DMS79 treated with DMSO at 0.1 percent for 48 hours (cell line): ENCODE data around the gene ATG4B.
"Not testable (repeated sequence)": the region's sequence is repeated elsewhere in the genome, so short reads cannot be mapped to it uniquely, and the experiment has no call there.

Experiments
- DNase-seq: peaks from one replicate; lab custom pipeline; 2025; lab: John Stamatoyannopoulos, UW

Gene ATG4B

DNA sequence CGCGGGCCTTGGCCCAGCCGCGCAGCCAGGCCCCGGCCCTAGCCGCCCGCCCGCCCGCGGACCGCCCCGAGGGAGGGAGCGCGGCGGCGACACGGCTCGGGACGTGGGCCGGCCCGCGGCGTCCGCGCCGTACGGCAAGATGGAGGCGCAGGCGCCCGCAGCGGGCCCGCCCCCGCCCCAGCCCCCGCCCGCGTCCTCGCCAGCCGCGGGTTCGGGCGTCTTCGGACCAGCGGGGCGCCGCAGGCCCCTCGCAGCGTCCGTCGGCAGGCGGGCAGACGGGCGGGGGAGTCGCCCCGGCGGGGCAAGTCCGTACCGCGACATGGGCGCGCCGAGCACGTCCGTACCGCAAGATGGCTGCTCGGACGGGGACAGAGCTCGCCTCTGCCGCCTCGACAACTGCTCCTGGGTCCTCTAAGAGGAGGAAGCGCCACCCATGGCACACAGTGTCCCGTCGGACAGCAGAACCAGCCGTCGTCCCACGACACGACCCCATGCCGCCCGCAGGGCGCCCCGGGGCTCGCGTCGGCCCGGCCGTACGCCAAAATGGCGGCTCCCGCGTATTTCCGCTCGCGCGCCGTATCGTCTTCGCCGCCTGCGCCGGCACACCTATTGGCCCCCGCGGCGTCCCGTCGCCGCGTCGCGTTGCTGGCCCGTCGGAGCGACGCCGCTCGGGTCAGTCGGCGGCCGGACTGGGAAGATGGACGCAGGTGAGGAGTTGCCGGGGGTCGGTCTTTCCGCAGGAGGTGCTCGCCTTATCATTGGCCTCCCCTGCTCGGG lies at the start of gene ATG4B, which contains the start of gene THAP4:
ATG4B (plus strand) TSS at position 676 of the 777 bp plus-strand sequence; CDS start at position 698, 22 bp downstream.
THAP4 (minus strand) TSS at position 141 of the 777 bp plus-strand sequence. CDS start 141 bp downstream, outside the sequence.
- DNase-seq = peak; percentile 65

- not testable (repeated sequence) for DNase-seq
Measured at GRCh38 chr2:241589863-241590262, 47.6 kb upstream of the ATG4B start.

GRCh38 chr2:241590496-241591455 lies 46.7 kb upstream of the ATG4B start:
- DNase-seq = not testable (repeated sequence)

GRCh38 chr2:241592126-241592845 lies 45.2 kb upstream of the ATG4B start:
- DNase-seq = no peak

- DNase-seq = no peak
Measured at GRCh38 chr2:241593271-241593670, 44.2 kb upstream of the ATG4B start.

DNA sequence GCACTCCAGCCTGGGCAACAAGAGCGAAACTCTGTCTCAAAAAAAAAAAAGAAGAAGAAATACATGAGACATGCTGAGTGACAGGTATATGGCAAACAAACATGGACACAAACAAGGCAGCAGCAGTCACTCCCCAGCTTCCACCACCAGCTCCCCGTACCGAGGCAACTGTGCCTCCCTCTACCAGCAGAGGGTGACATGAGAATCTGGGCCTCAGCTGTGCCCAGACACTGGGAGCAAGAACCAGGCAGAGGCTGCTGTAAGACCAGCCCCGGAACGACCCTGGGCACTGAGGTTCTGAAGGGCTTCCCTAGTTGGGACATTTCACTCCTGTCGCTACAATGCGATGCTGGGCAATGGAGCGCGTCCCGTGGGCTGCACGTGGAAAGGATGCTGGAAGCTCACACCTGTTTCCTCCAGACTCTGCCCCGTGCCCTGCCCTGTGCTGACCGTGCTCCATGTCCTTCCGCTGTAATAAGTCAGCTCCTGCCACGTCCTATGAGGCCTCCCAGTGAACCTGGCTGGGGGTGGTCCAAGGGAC lies 41.8 kb upstream of the ATG4B start:
- DNase-seq = no peak

GRCh38 chr2:241597561-241597960 lies 39.9 kb upstream of the ATG4B start:
- DNase-seq = no peak

GRCh38 chr2:241598061-241598460 lies 39.4 kb upstream of the ATG4B start:
- no peak for DNase-seq

GRCh38 chr2:241598487-241598886 lies 39.0 kb upstream of the ATG4B start:
- no peak for DNase-seq

DNA sequence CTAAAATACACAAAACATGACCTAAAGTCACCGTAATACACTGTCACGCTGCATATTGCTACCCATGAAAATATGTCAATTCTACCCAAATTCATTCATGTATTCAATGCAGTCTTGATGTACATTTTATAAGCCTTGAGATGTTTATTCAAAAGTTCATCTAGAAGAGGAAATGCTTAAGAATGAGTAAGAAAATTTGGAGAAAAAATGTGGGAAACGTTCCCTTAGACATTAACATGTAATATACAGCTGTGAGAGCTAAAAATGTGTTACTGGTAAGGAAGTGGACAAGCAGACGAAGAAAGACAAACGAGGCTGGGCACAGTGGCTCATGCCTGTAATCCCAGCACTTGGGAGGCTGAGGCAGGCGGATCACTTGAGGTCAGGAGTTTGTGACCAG lies 37.9 kb upstream of the ATG4B start:
- no peak for DNase-seq

DNA sequence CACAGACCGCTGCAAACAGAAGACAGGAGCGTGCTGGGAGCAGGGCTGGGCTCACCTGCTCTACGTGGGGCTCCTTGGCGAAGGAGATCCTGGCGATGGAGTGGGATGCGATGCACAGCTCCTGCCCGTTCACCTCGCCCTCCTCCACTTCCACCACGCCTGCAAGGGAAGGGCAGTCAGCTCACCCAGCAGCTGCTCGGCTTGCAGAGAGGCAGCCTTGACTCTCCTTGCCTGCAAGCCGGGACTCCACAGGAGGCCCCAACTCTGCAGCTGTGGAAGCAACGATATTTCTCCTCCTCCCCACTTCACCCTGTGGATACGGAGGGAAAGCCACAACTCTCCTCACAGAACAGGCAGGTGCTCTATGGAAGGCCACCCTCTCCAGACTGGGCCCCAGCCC lies 35.7 kb upstream of the ATG4B start:
- DNase-seq = no peak

- DNase-seq = no peak
Measured at GRCh38 chr2:241602720-241603119, 34.8 kb upstream of the ATG4B start.

DNA sequence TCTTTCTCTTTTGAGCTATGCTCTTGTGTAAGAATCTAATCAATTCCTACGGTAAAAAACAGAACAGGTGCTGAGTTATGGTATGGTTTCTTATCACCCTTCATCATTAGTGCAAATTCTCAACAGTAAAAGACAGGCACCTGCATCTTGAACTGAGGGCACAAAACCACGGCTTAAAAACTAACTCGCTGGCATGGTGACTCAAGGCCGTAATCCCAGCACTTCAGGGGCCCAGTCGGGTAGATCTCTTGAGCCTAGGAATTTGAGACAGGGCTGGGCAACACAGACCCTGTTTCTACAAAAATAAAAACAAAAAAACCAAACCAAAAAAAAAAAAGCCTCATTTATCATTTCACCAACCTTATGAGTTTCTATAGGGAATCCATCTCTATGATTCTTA lies 33.8 kb upstream of the ATG4B start:
- DNase-seq = no peak

DNA sequence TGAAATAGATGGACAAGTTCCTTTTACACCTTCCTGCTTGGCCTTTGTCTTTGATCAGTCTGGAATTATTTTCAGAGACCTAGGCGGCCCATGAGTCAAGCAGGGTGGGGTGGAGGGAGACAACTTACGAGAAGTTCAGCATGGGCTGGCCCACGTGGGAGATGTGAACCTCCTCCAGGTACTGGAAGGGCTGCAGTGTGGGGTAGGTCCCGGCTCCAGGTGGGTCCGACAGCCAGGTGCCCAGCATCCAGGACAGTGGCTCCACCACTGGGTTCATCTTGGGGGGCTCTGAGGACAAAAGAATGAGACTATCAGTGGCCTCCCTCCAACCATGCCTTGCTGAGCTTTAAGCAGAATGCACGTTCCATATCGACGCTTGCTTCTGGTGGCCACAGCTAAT lies 31.3 kb upstream of the ATG4B start:
- DNase-seq = no peak

- no peak for DNase-seq
Measured at GRCh38 chr2:241607162-241607885, 30.2 kb upstream of the ATG4B start.

DNA sequence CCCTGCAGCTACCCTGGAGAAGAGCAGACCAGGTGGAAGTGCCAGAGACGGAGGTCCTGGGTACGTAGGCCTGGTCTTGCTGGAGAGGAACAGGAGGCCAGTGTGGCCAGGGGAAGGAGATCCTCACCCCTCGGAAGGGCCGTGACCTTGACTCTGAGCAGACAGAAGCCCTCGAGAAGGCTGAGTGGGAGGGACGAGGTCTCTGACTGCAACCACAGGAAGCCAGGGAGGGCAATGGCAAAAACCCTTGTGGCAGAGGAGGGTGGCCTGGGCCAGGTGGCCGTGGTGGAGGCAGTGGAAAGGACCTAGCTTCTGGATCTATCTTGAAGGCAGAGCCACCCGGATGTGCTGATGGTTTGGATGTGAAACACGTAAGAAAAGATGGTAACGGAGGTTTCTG lies 28.6 kb upstream of the ATG4B start:
- DNase-seq = no peak

- DNase-seq = peak; percentile 84
Measured at GRCh38 chr2:241609859-241610793, 27.4 kb upstream of the ATG4B start.

- no peak for DNase-seq
Measured at GRCh38 chr2:241611062-241611461, 26.4 kb upstream of the ATG4B start.

DNA sequence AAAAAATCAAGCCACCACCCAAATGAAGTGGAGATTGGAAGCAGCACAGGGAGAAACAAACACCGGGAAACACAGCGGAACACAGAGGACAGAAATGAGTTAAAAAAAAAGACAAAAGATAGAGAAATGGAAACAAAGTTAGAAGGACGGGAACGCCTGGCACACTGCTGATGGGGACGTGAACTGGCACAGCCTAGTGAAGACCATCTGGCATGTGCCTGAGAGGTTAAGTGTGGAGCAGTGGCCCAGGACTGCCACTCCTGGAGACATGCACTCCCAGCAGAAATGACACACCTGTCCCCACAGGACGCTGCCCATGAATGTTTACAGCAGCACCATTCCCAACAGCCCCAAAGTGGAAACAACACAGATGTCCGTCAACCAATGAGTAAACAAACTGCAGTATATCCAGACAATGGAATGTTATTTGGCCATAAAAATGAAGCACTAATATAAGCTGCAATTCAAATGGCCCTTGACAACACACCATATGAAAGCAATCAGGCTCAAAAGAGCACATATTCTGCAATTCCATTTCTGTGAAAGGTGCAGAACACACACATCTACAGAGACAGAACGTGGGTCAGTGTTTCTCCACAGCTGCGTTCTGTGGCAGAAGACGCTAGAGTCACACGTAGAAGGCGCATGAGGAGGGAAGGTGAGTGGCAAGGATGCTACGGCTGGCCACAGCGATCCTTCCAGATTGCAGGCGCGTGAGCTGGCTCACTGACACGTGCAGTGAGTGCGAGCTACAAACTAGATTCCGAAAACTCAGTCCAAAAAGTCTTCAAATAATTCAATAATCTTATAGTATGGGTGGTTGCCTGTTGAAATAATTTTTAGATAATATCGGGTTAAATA lies 25.1 kb upstream of the ATG4B start:
- DNase-seq = peak; percentile 71
